GM12878 (cell line): ENCODE measurements around the gene LMX1B. TPM values are rescaled to one million over a fixed set of nuclear protein-coding genes. Genes with fewer than 3 reads are reported as not detected.

Experiments used
- ATAC-seq: fragments of 200-7000 bp; cut with Tn5 transposase; 3 replicates; pipeline ENCODE4 v1.9.1; 2020; ENCODE audit warnings: mild to moderate bottlenecking, moderate library complexity
- BruUV-seq: library from RNA; stranded (reverse); fragments of 400-500 nt; replicated peaks from 2 replicates; lab custom pipeline; 2021; lab: Mats Ljungman, UMichigan
- CTCF ChIA-PET: fragments of 300-600 bp; sonication (Branson Sonifier 250); formaldehyde crosslinking; extraction: SDS; loops from one replicate; lab custom pipeline; 2021; ENCODE audit warnings: inconsistent platforms; lab: Yijun Ruan, JAX
- POLR2A ChIA-PET: fragments of 350-600 bp; formaldehyde crosslinking; extraction: SDS; loops from one replicate; lab custom pipeline; 2021; ENCODE audit warnings: inconsistent platforms; lab: Charles Lee
- RAD21 ChIA-PET: fragments of 300-600 bp; sonication (Branson Sonifier 250); formaldehyde crosslinking; loops from one replicate; lab custom pipeline; 2023; ENCODE audit warnings: antibody characterized with exemption; ENCODE audit not compliant: unreplicated experiment; lab: Charles Lee
- SMC1A ChIA-PET: fragments of 300-600 bp; sonication (Branson Sonifier 250); formaldehyde crosslinking; loops from one replicate; lab custom pipeline; 2023; ENCODE audit not compliant: unreplicated experiment, uncharacterized antibody; lab: Charles Lee
- DNase-seq: peaks from one replicate; pipeline ENCODE4 v3.0.0-alpha.2; 2011; ENCODE audit warnings: low read depth, low spot score
- FAIRE-seq: peaks from 3 replicates; lab custom pipeline; 2011; peaks lifted over from hg19 to GRCh38; lab: Jason Lieb, UNC
- H2AFZ ChIP-seq: 2 replicates; pipeline ENCODE4 v1.6.0; 2011; ENCODE audit warnings: low read depth, low read length, control low read depth; ENCODE audit not compliant: control insufficient read depth
- H3K27ac ChIP-seq: 2 replicates; pipeline ENCODE4 v1.5.1; 2011; ENCODE audit warnings: control low read depth; ENCODE audit not compliant: control insufficient read depth, insufficient read depth
- H3K27me3 ChIP-seq, 2 experiments: replicated peaks in 1 of 2; 2 replicates each; pipeline versions ENCODE4 v1.6.0 to v1.6.1; 2011; ENCODE audit warnings: low read length in 1 of 2; ENCODE audit not compliant: control insufficient read depth in 2 of 2, insufficient read depth in 2 of 2
- H3K36me3 ChIP-seq, 2 experiments: 2 replicates each; pipeline ENCODE4 v1.5.1; 2011; ENCODE audit warnings: low read length in 1 of 2; ENCODE audit not compliant: control insufficient read depth in 2 of 2, insufficient read depth in 2 of 2
- H3K4me1 ChIP-seq: 2 replicates; pipeline ENCODE4 v1.6.1; 2011; ENCODE audit warnings: mild to moderate bottlenecking, low read length, moderate library complexity, mixed read lengths; ENCODE audit not compliant: control insufficient read depth, insufficient read depth
- H3K4me2 ChIP-seq: 2 replicates; pipeline ENCODE4 v1.6.0; 2011; ENCODE audit warnings: control low read depth; ENCODE audit not compliant: control insufficient read depth, insufficient read depth
- H3K4me3 ChIP-seq: fragments of 200-600 bp; sonication (generic); 2 replicates; pipeline ENCODE4 v1.5.1; 2016
- H3K79me2 ChIP-seq: 2 replicates; pipeline ENCODE4 v1.6.0; 2011; ENCODE audit warnings: low read length; ENCODE audit not compliant: control insufficient read depth, insufficient read depth
- H3K9ac ChIP-seq: 2 replicates; pipeline ENCODE4 v1.8.0; 2011; ENCODE audit warnings: low read length, control low read depth, mixed read lengths; ENCODE audit not compliant: control insufficient read depth, insufficient read depth
- H3K9me3 ChIP-seq: replicated peaks from 3 replicates; pipeline ENCODE4 v1.5.1; 2011; ENCODE audit warnings: mild to moderate bottlenecking, low read length; ENCODE audit not compliant: control insufficient read depth, insufficient read depth
- H4K20me1 ChIP-seq: 2 replicates; pipeline ENCODE4 v1.6.0; 2011; ENCODE audit not compliant: control insufficient read depth, insufficient read depth
- BRCA1 ChIP-seq: IDR thresholded peaks from 2 replicates; pipeline ENCODE4 v1.6.1; 2011; ENCODE audit warnings: low read depth, low read length, improper control_type of control experiment
- CHD1 ChIP-seq: IDR thresholded peaks from 2 replicates; pipeline ENCODE4 v1.6.1; 2012; ENCODE audit warnings: low read depth, low read length, improper control_type of control experiment
- FOS ChIP-seq: IDR thresholded peaks from 3 replicates; pipeline ENCODE4 v1.6.1; 2011; ENCODE audit warnings: borderline replicate concordance; ENCODE audit not compliant: insufficient read length; ENCODE audit errors: extremely low read depth
- POLR2AphosphoS5 ChIP-seq: IDR thresholded peaks from 2 replicates; pipeline ENCODE4 v1.6.1; 2011; ENCODE audit warnings: mild to moderate bottlenecking, low read length, inconsistent platforms
- REST ChIP-seq: IDR thresholded peaks from 2 replicates; pipeline ENCODE4 v1.6.1; 2012; ENCODE audit warnings: mild to moderate bottlenecking, low read depth, low read length
- SPI1 ChIP-seq: IDR thresholded peaks from 2 replicates; pipeline ENCODE4 v1.6.1; 2011; ENCODE audit warnings: low read depth, mild to moderate bottlenecking, low read length, moderate library complexity, borderline replicate concordance; ENCODE audit not compliant: insufficient read depth
- TBL1XR1 ChIP-seq: IDR thresholded peaks from 2 replicates; pipeline ENCODE4 v1.6.1; 2012; ENCODE audit warnings: low read depth, low read length, improper control_type of control experiment
- TCF3 ChIP-seq: IDR thresholded peaks from 2 replicates; pipeline ENCODE4 v1.6.1; 2012; ENCODE audit warnings: low read depth, mild to moderate bottlenecking, low read length, borderline replicate concordance; ENCODE audit not compliant: insufficient read depth
- WGBS: methylation state at CpG from one replicate; pipeline ENCODE4 v1.1.6; 2016; ENCODE audit warnings: low lambda C conversion rate; ENCODE audit not compliant: insufficient replicate concordance, insufficient coverage; ENCODE audit errors: missing lambda C conversion rate; 5-methylcytosine and 5-hydroxymethylcytosine counted together
- in situ Hi-C: fragments of 300-500 bp; cut with MboI; formaldehyde crosslinking; loops from 9 replicates; pipeline ENCODE4 v1.14.3; 2018; ENCODE audit warnings: mixed read lengths
- intact Hi-C: fragments of 100-400 bp; cut with micrococcal nuclease; formaldehyde crosslinking; loops from one replicate; pipeline ENCODE4 v1.14.2; 2022; ENCODE audit not compliant: unreplicated experiment
- polyA plus RNA-seq, 11 experiments: library from polyadenylated mRNA; depleted of rRNA in 4 of 11; unstranded in 6 of 11; stranded (reverse) in 5 of 11; fragments of >200 nt; fragmentation: Nextera tagmentation in 4 of 11; fragmentation: Illumina TruSeq in 1 of 11; extraction: Ambion mirVana in 4 of 11; extraction: Trizol in 1 of 11; gene quantifications; 1 replicate in 1 of 11; 2 replicates in 10 of 11; pipeline versions ENCODE4 v1.2.1 to v1.2.3, GENCODE V29; 2011 to 2016; ENCODE audit warnings: inconsistent platforms in 2 of 11, missing spikeins in 2 of 11, low read depth in 1 of 11
- total RNA-seq, 4 experiments: library from RNA; depleted of rRNA in 3 of 4; stranded (reverse); fragments of >200 nt in 3 of 4; fragmentation: Illumina TruSeq in 1 of 4; extraction: Trizol in 1 of 4; gene quantifications; 2 replicates each; pipeline versions ENCODE4 v1.2.1 to v1.2.3, GENCODE V29; 2013 to 2021

Gene LMX1B
- total and polyA plus RNA-seq, 10 of the 15 experiments (the other 5 are each of a cell fraction or from before 2014, with no cell fraction given), result not detected

DNA sequence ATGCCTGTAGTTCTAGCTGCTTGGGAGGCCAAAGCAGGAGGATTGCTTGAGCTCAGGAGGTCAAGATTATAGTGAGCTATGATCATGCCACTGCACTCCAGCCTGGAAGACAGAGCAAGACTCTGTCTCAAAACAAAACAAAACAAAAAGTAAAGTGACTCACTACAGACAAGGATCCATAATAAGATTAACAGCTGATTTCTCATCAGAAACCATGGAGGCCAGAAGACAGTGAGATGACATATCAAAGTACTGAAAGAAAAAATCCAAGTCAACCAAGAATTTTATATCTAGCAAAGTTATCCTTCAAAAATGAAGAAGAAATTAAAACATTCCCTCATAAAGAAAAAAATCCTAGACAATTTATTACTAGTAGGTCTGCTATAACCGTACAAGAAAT is 121.8 kb downstream of the LMX1B start:
- in situ Hi-C loops, result no loop called here
- POLR2A ChIA-PET, result no interaction called here
- CTCF ChIA-PET, result interaction anchor here (8.2 kb wide), 1 partner anchor 29 kb away, joined by 44 read pairs; no protein-coding TSS in a partner anchor
- DNase-seq, result no peak
- Histone ChIP-seq H3K4me3 (no peak overlapping the region), H3K4me2 (no peak overlapping the region), H3K36me3 (no peaks in the 10 kb centered on the region), H3K27me3 (no peaks in the 10 kb centered on the region), H3K9me3 (no peaks in the 10 kb centered on the region; the same call in 1 of the 3 replicates), H3K4me1 (no peaks in the 10 kb centered on the region), H3K79me2 (no peaks in the 10 kb centered on the region), H2AFZ (no peak overlapping the region)
- 83% methylated on average over 1 of the region's 1 CpG for WGBS
- RAD21 ChIA-PET, result no interaction called here
- TF ChIP-seq CHD1 (no peak), BRCA1 (no peak), FOS (no peak), POLR2AphosphoS5 (no peak), SPI1 (no peak), TBL1XR1 (no peak), TCF3 (no peak), REST (no peak)
- TF ChIP-seq, all 136 proteins: peak for 0
- BruUV-seq, result no TSS peak
- ATAC-seq (no peak), FAIRE-seq (no peak)
- no peak overlapping the region for H3K27ac ChIP-seq
- intact Hi-C loops, result no loop called here
- SMC1A ChIA-PET, result no interaction called here
- H4K20me1 ChIP-seq, result no peaks in the 10 kb centered on the region
- no peak overlapping the region for H3K9ac ChIP-seq
